CD4-positive, alpha-beta T cell treated with Interleukin-2 at 100 ng/mL for 4 hours (primary cell): ENCODE measurements around the gene DEFB121.
"Not testable (repeated sequence)": the region's sequence is repeated elsewhere in the genome, so short reads cannot be mapped to it uniquely, and the experiment has no call there.

Experiments
- DNase-seq: peaks from one replicate; pipeline ENCODE4 v3.0.0-alpha.2; 2020; ENCODE audit warnings: low spot score

DEFB121 gene

GRCh38 chr20:31406115-31406514 lies at the start of gene DEFB121:
TSS of gene DEFB121 (minus strand) at chr20:31406215. CDS start at chr20:31406152, 63 bp downstream.
- DNase-seq: no peak

GRCh38 chr20:31454361-31454760 lies 48.3 kb upstream of the DEFB121 start:
- no peak for DNase-seq

- DNase-seq: no peak
Measured at GRCh38 chr20:31452575-31452974, 46.6 kb upstream of the DEFB121 start.

- no peak for DNase-seq
Measured at GRCh38 chr20:31449511-31450414, 43.7 kb upstream of the DEFB121 start.

- no peak for DNase-seq
Measured at GRCh38 chr20:31446084-31446819, 40.2 kb upstream of the DEFB121 start.

- DNase-seq: no peak
Measured at GRCh38 chr20:31440012-31440659, 34.1 kb upstream of the DEFB121 start, which contains the start of gene DEFB123. TSS of gene DEFB123 (plus strand) at chr20:31440632. CDS start at chr20:31440699, 67 bp downstream.

- no peak for DNase-seq
Measured at GRCh38 chr20:31430568-31431115, 24.6 kb upstream of the DEFB121 start.

- not testable (repeated sequence) for DNase-seq
Measured at GRCh38 chr20:31427576-31427975, 21.6 kb upstream of the DEFB121 start.

GRCh38 chr20:31426891-31427551 lies 21.0 kb upstream of the DEFB121 start:
- DNase-seq: not testable (repeated sequence)

- DNase-seq: no peak
Measured at GRCh38 chr20:31425797-31426196, 19.8 kb upstream of the DEFB121 start.

- DNase-seq: no peak
Measured at GRCh38 chr20:31418307-31418706, 12.3 kb upstream of the DEFB121 start.

- DNase-seq: no peak
Measured at GRCh38 chr20:31415653-31416052, 9.6 kb upstream of the DEFB121 start.

- DNase-seq: no peak
Measured at GRCh38 chr20:31414381-31414780, 8.4 kb upstream of the DEFB121 start.

- DNase-seq: no peak
Measured at GRCh38 chr20:31410011-31410410, 4.0 kb upstream of the DEFB121 start.

GRCh38 chr20:31403886-31404285 lies 2.1 kb downstream of the DEFB121 start:
- no peak for DNase-seq

GRCh38 chr20:31394900-31395299 lies 11.1 kb downstream of the DEFB121 start:
- DNase-seq: no peak

GRCh38 chr20:31392836-31393235 lies 13.2 kb downstream of the DEFB121 start:
- no peak for DNase-seq

GRCh38 chr20:31390490-31390889 lies 15.5 kb downstream of the DEFB121 start, which contains the start of gene DEFB119:
TSS of gene DEFB119 (minus strand) at chr20:31390590. CDS start at chr20:31390483, 107 bp downstream.
- DNase-seq: no peak

- DNase-seq: no peak
Measured at GRCh38 chr20:31374346-31374745, 31.7 kb downstream of the DEFB121 start.

GRCh38 chr20:31368301-31368700 lies 37.7 kb downstream of the DEFB121 start, which contains the start of gene DEFB118:
TSS of gene DEFB118 (plus strand) at chr20:31368601. CDS start at chr20:31368651, 50 bp downstream.
- DNase-seq: no peak

- not testable (repeated sequence) for DNase-seq
Measured at GRCh38 chr20:31364272-31364671, 41.7 kb downstream of the DEFB121 start.
